ENCODE data around the gene IL20RB.
"Not testable (repeated sequence)": the region's sequence is repeated elsewhere in the genome, so short reads cannot be mapped to it uniquely, and the experiment has no call there.

Gene IL20RB

DNA sequence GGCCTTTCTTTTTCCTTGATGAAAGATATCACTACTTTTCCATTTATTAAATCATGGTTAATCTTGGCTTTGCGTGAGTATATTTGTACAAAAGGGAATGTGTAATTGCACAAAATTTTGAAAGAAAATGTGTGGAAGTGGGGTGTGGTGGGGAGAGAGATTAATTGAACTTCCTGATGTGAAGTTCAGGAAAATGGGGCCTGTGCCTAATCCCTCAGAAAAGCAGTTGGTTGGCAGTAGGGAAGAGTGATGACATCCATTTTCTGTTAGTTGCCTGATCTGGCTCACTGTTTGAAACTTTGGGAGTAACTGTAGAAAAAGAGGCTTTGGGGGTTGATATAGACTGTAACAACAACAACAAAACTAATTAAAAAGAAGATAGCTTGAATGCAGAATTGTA, 10.8 kb upstream of the IL20RB start:
- no peak for DNase-seq

DNA sequence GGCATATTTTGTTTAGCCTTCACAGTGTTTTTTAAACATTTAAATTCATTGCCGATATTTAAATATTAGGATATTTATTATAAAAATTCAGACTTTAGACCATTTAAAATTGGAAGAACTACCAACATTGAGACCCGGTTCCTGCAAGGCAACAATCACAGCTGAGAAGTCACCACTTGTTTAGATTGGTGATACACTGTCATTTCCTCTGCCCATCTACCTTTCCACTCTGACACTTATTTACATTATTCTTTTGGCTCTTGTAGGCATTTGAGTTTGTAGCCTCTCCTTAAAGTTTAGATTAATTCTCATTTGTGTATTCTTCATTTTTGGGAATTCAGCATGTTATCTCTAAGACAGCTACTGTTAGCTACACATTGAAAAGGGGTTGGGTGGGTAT, 10.3 kb upstream of the IL20RB start:
- no peak for DNase-seq

DNA sequence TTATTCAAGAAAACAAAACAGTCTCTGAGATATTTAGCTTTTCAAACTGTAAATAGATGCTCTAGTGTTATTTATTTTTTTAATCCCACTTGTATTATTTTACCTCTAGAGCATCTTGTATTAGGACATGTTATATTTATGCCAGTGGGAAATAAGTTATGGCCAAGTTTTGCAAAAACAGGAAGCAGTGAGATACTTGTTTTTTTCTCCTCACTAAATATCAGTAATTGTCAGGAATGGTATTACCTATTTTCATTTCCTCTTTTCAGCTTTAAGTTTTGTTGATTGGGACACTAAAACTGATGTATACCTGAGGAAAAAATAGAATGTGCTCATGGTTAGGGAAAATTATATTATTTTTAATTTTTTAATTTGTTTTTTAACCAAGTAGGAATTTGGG, 8.6 kb upstream of the IL20RB start:
- DNase-seq: no peak

DNA sequence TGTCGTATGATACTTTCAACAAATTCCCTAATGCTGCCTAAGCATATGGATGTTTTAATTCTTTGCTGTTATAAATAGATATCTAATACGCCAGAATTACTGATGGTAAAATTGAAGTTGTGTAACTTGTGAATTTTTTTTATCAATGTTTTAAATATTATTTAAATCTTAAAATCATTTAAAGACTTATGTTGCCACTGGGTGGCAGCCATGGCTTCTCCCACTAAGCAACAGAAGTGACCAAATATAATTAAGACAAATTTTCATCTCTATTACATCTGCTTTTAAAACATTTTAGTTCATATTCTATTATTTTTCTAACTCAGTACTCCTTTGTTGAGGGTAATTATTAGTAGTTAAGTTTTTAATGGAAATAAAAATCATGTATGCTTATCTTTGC, 8.1 kb upstream of the IL20RB start:
- no peak for DNase-seq

DNA sequence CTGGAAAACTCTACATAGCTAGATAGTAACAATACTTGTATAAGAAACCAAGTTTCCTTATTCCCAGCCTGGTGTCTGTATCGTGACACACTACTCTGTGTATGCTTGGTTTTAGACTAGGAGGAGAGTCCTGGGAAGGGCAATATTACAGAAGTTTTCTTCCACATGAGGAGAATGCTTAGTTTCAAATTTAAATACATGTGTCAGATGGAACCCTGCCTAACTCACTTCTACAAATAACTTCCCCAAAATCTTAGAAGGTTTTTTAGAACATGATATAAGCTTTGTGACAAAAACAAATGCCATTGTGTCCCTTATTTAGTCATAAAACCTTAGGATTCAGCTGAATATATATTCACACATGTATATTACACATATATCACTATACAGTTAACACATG, 7.2 kb upstream of the IL20RB start:
- DNase-seq: no peak

DNA sequence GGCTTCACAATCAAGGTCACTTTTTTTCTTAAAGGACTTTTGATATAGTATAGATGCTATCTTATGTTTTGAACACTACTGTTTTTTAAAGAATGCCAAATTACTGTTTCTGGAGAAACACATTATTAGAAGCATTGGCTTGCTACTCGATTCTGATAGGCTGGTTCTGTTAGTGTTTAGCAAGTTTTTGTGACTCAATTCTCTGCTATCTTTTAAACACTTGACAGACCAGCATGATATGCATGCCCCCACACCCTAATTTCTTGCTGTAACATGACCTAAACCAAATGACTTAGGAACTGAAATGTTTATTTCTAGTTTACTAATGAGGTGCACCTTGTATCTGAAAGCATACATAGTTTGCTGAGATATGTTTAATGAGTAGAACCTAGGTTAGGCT, 5.5 kb upstream of the IL20RB start:
- no peak for DNase-seq

DNA sequence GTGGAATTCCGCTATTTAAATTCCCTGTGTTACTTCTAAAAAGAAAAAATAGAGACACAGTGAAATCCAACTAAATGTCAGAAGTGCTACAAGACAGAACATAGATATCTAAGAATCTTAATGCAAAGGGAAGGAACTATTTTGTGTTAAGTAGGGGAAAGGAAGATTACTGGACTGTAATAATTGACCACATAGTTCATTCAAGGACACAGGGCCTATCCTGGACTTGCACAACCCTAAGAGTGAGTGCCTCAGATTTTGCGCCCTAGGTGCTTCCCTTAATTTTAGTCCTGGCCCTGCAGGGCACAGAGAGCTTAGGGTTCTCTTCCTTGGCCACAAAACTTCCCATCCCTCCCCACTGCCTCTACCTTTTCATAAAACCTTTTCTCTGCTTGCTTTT, 3.5 kb upstream of the IL20RB start:
- no peak for DNase-seq

DNA sequence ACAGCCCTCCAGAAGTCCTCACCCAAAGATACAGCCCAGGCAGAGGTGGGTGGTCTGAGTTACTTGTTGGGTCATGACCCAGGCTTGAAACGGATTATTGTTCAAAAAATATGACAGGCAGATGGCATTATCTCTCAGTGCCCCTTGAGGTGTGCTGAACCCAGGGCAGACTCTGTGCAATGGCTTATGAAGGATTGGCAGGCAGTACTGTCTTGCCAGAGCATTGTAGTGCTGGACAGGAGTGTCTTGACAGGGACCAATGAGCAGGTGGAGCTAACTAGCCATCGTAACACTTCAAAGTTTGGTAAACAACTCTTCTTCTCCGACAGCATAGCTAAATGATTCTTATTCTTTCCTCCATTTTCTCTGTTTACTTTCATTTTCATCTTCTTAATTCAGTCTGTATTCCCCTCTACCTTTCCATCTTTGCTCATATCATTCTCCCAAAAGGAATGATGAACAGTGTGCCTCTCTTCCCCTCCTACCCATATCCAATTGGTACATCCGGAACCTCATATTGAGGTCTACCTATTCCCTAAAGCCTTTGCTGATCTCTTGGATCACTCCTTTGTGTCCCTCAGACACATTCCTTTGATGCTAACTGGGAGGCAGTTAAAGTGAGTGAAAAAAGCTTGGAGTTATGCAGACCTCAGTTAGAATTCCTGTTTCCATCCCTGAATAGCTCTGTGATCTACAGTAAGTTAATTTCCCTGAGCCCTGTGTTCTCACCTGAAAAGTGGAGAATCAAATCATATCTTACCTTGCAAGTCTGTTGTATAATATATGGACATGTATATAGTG, 2.6 kb upstream of the IL20RB start:
- no peak for DNase-seq

DNA sequence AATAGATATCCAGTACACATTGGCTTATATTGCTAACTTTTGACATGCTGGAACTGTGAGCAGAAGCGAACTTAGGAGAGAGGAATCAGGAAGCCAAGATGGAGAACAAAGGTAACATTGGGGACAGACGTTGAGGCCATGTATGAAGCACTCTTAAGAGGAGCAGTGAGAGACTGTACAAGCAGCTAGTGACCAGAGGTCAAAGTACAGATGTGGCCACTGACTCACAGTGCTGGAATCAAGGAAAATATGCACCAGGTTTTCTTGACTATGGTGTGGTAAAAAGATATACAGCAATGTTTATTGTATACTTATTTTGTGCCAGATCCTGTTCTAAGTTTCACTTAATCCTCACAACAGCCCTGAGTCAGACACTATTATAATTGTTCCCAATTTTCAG, 2.0 kb upstream of the IL20RB start:
- no peak for DNase-seq

DNA sequence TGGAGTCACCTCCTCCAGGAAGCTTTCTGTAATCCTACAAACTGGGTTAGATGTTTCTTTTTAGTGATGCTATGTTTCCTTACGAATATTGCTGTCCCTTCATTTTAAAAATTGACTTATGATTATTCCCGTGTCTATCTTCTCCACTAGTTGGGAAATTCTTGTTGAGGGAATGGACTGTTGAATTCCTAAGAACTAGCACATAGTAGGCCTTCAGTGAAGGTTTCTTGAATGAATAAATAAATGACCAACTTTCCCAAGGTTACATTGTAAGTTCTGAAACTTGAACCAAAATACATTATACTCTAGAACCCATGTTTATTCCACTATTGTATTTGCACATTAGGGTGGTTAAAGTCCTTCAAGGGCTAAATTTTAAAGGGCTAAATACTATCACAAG, 812 bp upstream of the IL20RB start:
- no peak for DNase-seq

DNA sequence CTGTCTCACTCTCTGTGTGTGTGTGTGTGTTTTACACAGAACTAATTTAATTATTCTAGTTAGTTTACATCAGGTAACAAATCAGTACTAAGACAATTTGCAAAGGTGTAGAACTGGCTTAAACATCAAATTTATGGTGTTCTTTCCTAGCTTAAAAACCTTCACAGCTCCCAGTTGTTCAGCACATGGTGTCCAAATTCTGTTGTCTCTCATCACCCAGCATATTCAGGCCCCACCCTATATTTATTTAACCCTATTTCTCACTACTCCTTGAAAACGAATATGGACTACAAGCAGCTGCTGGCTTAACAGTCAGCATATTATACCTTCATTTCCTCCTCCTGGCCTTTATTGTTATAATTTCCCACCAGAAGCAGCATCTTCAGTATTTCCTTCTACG, 1.2 kb downstream of the IL20RB start:
- DNase-seq: no peak

DNA sequence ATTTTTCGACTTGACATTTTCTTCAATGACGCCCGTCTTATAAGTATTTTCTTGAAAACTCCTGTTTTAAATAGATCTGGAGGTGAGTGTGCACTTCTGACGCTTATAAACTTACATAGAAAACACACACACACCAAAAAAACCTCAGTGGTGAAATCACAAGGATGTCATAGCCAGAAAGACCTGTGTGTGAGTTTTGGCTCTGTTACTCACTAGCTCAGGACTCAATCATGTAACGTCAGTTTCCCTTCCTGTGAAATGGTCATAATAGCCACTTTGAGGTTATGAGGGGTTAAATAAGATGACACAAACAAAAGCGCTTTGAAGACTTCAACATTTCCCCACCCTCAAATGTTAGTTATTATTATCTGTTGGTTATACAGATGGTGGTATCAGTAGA, 1.8 kb downstream of the IL20RB start:
- no peak for DNase-seq

DNA sequence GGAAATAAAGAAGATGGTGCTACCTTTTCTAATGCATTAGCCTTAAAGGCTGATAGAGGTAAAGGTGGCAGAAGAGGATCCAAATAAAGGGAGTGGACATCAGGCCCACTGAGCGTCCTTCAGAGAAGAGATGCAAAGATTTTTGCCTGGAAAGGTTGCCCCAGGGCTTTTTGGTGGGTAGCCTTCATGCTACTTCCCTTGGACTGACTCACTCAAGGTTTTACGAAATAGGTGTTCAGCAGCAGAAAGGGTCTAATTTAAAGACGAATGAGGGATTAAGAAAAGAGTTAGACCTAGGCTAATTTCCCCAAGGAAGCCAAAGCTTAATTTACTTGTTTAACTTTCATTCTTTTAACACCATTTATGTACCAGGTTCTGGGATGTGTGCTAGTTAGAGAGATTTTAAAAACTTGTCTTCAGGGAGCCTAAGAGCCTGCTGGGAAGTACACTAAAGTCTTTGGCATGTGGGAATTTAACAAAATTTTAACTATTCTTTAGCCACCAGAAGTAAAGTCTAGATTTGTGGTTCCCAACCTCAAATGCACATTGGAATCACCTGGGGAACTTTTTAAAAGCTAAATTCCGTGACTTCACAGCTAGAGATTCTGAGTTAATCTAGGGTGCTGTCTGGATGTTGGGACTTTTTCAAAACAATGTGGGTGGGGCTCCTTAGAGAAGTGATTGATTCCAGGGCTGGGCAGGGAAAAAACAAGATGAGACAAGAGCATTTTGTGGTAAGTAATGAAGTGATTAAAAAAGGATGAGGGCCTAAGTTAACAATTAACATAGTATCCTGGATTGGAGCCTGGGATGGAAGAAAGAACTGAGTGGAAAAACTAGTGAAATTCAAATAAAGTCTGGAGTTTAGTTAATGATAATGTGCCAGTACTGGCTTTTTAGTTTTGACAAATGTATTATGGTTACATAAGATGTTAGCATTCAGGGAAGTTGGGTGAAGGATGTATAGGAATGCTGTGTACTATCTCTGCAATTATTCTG, 3.4 kb downstream of the IL20RB start:
- no peak for DNase-seq

DNA sequence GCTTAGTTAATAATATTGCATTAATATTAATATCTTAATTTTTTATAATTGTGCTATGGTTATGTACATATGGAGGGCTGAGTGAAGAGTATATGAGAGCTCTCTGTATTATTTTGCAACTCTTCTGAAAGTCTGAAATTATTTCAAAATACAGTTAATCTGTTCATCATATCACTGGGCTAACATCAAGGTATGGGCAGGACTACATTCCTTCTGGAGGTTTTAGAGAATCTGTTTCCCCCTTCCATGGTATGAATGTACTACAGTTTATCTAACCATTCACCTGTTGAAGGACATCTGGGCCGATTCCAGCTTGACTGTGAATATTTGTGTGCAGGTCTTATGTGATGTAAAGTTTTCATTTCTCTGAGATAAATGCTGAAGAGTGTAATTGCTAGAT, 5.1 kb downstream of the IL20RB start:
- DNase-seq: no peak

DNA sequence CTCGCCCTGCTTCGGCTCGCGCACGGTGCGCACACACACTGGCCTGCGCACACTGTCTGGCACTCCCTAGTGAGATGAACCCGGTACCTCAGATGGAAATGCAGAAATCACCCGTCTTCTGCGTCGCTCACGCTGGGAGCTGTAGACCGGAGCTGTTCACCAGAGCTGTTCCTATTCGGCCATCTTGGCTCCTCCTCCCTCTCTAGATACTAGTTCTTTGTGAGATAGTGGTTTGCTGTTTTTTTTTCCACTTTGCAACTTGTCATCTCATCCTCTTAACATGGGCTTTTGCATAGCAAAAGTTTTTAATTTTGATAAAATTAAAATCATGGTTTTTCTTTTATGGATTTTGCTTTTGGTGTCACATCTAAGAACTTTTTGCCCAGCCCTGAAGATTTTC, 11.8 kb downstream of the IL20RB start:
- DNase-seq: not testable (repeated sequence)

DNA sequence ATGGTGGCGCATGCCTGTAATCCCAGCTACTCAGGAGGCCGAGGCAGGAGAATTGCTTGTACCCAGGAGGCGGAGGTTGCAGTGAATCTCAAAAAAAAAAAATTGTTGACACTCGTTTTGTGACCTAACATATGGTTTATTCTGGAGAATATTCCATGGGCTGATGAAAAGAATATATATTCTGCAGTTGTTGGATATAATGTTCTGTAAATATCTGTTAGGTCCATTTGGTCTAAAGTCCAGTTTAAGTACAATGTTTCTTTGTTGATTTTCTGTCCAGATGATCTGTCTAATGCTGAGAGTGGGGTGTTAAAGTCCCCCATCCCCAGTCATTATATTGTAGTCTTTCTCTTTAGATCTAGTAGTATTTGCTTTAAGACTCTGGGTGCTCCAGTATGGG, 15.6 kb downstream of the IL20RB start:
- DNase-seq: no peak

DNA sequence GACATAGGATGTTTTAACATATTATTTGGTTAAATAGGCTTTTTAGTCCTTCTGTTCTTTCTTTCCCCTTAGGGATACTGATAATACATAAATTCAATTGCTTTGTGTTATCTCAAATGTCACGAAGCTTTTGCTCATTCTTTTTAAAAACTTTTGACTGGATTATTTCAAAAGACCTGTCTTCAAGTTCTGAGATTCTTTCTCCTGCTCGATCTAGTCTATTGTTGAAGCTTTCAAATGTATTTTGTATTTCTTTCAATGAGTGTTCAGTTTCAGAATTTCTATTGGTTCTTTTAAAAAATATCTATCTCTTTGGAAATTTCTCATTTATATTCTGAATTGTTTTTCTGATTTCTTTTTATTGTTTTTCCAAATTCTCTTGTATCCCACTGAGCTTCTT, 16.9 kb downstream of the IL20RB start:
- DNase-seq: no peak

DNA sequence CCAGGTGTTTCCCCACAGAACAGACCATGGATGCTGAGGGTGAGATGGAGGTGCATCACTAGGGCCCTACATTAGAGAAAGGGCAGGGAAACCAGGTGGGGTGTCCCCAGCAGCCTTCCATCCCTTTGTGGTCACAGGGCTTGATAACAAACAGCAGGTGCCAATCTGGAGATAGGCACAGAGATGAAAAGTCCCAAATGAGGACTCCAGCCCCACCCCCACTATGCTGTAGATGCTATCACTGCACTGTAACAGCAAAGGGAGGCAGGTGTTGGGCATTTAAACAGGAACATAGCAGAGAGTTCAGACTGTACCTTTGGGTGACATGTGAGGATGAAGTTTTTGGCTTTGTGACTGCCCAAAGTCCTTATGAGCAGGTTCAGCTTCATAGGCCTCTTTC, 21.4 kb downstream of the IL20RB start:
- no peak for DNase-seq

DNA sequence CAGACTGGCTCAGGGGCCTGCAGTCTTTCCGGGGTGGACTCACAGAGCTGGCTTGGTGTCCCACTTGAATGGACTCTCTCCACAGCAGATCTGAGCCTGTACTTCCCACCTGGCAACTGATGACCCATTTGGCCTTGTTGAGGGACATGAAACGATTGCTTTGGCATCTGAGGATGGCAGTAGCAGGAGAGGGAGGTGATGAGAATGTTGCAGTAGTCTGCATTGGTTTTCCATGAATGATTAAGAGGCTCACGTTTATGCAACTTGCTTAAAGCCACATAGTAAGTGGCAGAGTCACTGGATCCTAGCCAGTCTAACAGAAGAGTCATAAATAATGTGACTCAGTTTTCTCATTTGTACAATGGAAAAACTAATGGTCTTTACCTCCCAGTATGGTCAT, 21.9 kb downstream of the IL20RB start:
- no peak for DNase-seq

DNA sequence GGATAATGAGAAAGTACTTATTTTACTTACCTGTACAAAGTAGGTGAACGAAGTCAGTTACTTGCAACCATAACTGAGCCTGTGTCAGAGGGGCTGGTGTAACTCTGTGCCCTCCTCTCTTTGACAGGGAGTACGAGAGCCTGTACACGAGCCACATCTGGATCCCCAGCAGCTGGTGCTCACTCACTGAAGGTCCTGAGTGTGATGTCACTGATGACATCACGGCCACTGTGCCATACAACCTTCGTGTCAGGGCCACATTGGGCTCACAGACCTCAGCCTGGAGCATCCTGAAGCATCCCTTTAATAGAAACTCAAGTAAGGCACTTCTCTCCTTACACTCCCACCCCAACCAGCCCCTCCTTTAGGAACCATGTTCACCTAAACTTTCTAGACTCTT, 24.2 kb downstream of the IL20RB start:
- no peak for DNase-seq

DNA sequence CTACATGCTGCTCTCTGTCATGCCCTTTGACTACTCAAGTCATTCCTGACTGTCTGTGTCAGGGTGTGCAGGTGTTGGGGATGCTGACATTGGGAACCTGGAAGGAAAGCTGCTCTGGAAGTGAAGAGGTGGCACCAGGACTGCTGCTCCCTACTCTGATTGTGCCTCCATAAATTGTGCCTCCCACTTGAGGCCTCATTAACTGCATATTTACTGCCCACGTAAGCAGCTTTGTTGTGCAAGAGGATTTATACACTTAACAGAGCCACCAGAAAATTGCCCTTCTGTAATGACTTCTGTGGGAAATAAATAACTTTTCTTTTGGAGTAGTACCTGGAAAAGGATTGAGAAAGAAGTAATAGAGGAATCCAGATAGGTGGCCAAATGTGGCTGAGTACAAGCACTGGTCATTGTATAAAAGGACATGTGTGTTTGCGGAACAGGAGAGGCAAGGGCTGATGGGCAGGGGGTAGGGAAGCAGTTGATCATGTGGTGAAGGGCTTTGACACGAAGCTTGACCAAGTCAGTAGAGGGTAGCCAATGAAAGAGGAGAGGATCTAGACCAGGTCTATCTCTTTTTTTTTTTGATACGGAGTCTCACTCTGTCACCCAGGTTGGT, 24.8 kb downstream of the IL20RB start:
- no peak for DNase-seq

DNA sequence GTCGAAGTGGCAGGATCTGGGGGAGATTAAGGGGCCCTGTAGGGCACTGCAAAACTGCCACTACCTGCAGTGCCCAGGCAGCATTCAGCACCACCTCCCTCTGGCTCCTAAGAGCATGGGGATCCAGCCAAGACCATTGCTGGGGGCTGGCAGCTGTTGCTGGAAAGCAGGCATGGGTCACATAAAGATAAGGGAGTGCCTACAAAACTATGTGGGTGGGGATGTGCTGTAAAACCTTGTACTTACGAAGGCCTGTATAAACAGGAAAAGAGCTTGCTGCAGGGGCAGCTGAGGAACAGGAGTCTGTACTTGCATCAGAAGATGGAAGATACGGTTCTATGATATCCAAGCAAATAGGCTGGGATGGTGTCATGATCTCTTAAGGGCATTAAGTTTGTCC, 27.1 kb downstream of the IL20RB start:
- no peak for DNase-seq

DNA sequence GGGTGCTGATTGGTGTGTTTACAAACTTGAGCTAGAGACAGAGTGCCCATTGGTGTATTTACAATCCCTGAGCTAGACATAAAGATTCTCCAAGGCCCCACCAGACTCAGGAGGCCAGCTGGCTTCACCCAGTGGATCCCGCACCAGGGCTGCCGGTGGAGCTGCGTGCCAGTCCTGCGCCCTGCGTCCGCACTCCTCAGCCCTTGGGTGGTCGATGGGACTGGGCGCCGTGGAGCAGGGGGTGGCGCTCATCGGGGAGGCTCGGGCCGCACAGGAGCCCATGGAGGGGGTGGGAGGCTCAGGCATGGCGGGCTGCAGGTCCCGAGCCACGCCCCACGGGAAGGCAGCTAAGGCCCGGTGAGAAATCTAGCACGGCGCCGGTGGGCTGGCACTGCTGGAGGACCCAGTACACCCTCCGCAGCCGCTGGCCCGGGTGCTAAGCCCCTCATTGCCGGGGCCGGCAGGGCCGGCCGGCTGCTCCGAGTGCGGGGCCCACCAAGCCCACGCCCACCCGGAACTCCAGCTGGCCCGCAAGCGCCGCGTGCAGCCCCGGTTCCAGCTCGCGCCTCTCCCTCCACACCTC, 29.7 kb downstream of the IL20RB start:
- not testable (repeated sequence) for DNase-seq
